ENCODE results near the gene CIAO2B.

Gene CIAO2B

DNA sequence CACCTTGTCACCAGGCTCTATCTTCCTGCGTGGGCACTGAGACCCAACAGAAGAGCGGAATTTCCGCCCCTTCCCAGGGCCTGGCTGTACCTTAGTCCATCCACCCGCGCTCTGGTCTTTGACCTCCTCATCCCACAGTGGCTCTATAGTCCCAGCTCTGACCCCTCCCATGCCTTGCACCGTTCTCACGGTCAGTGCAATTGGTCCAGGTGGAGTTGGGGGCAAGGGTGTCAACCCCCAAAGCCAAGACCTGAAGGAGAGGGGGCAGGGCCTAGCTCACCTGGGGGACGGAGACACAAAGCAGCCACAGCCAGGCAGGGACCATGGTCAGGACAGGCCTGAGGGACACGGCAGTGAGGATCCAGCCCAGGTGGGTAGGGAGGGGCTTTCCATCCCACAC, 16.5 kb downstream of the CIAO2B start:
- Histone ChIP-seq H3K9ac (ENCODE audit: low read length) (no peak overlapping the region), H3K9me3 (ENCODE audit: low read length) (no peaks in the 10 kb centered on the region), H3K27ac (ENCODE audit: low read depth, low read length) (no peak overlapping the region), H3K27me3 (ENCODE audit: control insufficient read depth in 1 of 2, insufficient read depth in 2 of 2, low read length in 2 of 2) (no peaks in the 10 kb centered on the region), H3K36me3 (ENCODE audit: insufficient read depth, low read length) (no peaks in the 10 kb centered on the region), H3K4me3 (ENCODE audit: low read depth in 1 of 2, low read length in 2 of 2) (no peak overlapping the region), H3K4me1 (ENCODE audit: insufficient read depth, low read length) (no peaks in the 10 kb centered on the region)

- H3K36me3 ChIP-seq (ENCODE audit: insufficient read depth, low read length): no peaks in the 10 kb centered on the region
- no peaks in the 10 kb centered on the region for H3K9me3 ChIP-seq (ENCODE audit: low read length)
- no peak overlapping the region for H3K9ac ChIP-seq (ENCODE audit: low read length)
- no peak overlapping the region for H3K27ac ChIP-seq (ENCODE audit: low read depth, low read length)
- H3K4me1 ChIP-seq (ENCODE audit: insufficient read depth, low read length): no peaks in the 10 kb centered on the region
- H3K4me3 ChIP-seq (ENCODE audit: low read depth in 1 of 2, low read length in 2 of 2): no peak overlapping the region
- no peaks in the 10 kb centered on the region for H3K27me3 ChIP-seq (ENCODE audit: control insufficient read depth in 1 of 2, insufficient read depth in 2 of 2, low read length in 2 of 2)
Measured at GRCh38 chr16:66916518-66916917, 17.7 kb downstream of the CIAO2B start.

DNA sequence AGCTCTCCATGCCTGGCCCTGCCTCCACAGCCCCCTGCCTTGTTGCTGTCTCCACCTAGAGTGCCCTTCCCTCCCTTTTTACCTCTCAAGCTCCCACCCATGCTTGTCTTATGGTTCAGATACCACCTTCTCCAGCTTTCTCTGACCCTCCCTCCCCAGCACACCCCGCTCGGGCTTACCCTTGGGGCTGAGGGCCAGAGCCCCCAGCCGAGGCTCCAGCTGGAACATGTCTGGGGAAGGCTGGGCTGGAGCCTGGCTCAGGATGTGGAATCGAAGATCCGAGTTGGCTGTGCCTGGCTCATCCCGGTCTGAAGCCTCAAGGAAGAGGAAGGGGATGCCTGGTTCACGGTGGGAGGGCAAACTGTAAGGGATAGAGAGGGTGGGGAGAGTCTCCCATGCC, 19.2 kb downstream of the CIAO2B start:
- Histone ChIP-seq H3K4me3 (ENCODE audit: low read depth in 1 of 2, low read length in 2 of 2) (no peak overlapping the region), H3K9me3 (ENCODE audit: low read length) (no peaks in the 10 kb centered on the region), H3K27ac (ENCODE audit: low read depth, low read length) (no peak overlapping the region), H3K27me3 (ENCODE audit: control insufficient read depth in 1 of 2, insufficient read depth in 2 of 2, low read length in 2 of 2) (no peaks in the 10 kb centered on the region), H3K9ac (ENCODE audit: low read length) (no peak overlapping the region), H3K4me1 (ENCODE audit: insufficient read depth, low read length) (no peaks in the 10 kb centered on the region), H3K36me3 (ENCODE audit: insufficient read depth, low read length) (no peaks in the 10 kb centered on the region)

DNA sequence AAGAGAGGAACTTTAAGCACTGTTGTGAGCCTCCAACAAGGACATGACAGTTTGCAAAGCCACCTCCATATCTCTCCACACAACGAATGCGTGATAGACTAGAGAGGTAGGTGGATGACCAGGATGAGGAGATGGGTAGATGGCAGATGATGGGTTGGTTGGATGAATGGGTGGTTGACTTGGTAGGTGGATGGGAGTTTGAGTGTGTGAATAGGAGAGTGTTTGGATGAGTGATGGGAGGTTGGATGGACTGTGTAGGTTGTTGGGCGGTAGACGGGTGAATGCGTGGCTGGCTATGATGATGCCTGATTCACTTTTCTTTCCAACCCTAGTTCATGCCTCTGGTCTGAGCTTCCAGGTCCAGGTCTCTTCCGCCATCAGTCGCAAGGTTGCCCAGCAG, 19.7 kb downstream of the CIAO2B start:
- Histone ChIP-seq H3K9ac (ENCODE audit: low read length) (no peak overlapping the region), H3K36me3 (ENCODE audit: insufficient read depth, low read length) (no peaks in the 10 kb centered on the region), H3K4me1 (ENCODE audit: insufficient read depth, low read length) (no peaks in the 10 kb centered on the region), H3K4me3 (ENCODE audit: low read depth in 1 of 2, low read length in 2 of 2) (no peak overlapping the region), H3K27me3 (ENCODE audit: control insufficient read depth in 1 of 2, insufficient read depth in 2 of 2, low read length in 2 of 2) (no peaks in the 10 kb centered on the region), H3K27ac (ENCODE audit: low read depth, low read length) (no peak overlapping the region), H3K9me3 (ENCODE audit: low read length) (no peaks in the 10 kb centered on the region)

GRCh38 chr16:66913711-66914110, 20.5 kb downstream of the CIAO2B start:
- no peak overlapping the region for H3K9ac ChIP-seq (ENCODE audit: low read length)
- no peaks in the 10 kb centered on the region for H3K36me3 ChIP-seq (ENCODE audit: insufficient read depth, low read length)
- no peak overlapping the region for H3K27ac ChIP-seq (ENCODE audit: low read depth, low read length)

DNA sequence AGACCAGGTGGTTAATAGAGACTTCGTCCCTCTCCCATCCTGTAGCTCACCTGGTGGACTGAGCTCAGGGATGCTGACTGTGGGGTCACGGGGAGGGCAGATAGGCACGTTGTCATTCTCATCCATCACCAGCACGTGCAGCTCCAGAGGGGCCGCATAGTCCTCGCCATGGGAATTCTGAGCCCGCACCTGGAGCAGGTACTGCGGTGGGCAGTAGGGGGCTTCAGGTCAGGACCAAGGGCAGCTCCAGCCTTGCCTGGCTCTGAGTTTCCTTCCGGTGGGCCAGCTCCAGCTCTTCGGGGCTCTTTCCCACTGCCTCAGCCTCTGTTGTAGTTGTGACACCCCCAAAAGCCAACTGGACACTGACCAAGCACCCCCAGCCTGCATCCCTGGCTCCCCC, 21.1 kb downstream of the CIAO2B start:
- H3K9ac ChIP-seq (ENCODE audit: low read length): no peak overlapping the region
- no peaks in the 10 kb centered on the region for H3K4me1 ChIP-seq (ENCODE audit: insufficient read depth, low read length)
- H3K9me3 ChIP-seq (ENCODE audit: low read length): no peaks in the 10 kb centered on the region
- no peaks in the 10 kb centered on the region for H3K27me3 ChIP-seq (ENCODE audit: control insufficient read depth in 1 of 2, insufficient read depth in 2 of 2, low read length in 2 of 2)
- H3K36me3 ChIP-seq (ENCODE audit: insufficient read depth, low read length): no peaks in the 10 kb centered on the region
- no peak overlapping the region for H3K4me3 ChIP-seq (ENCODE audit: low read depth in 1 of 2, low read length in 2 of 2)
- no peak overlapping the region for H3K27ac ChIP-seq (ENCODE audit: low read depth, low read length)

More at GRCh38 chr16:66913711-66914110, 20.5 kb downstream of the CIAO2B start:
- Histone ChIP-seq H3K27me3 (ENCODE audit: control insufficient read depth in 1 of 2, insufficient read depth in 2 of 2, low read length in 2 of 2) (no peaks in the 10 kb centered on the region), H3K4me1 (ENCODE audit: insufficient read depth, low read length) (no peaks in the 10 kb centered on the region), H3K9me3 (ENCODE audit: low read length) (no peaks in the 10 kb centered on the region), H3K4me3 (ENCODE audit: low read depth in 1 of 2, low read length in 2 of 2) (no peak overlapping the region)

DNA sequence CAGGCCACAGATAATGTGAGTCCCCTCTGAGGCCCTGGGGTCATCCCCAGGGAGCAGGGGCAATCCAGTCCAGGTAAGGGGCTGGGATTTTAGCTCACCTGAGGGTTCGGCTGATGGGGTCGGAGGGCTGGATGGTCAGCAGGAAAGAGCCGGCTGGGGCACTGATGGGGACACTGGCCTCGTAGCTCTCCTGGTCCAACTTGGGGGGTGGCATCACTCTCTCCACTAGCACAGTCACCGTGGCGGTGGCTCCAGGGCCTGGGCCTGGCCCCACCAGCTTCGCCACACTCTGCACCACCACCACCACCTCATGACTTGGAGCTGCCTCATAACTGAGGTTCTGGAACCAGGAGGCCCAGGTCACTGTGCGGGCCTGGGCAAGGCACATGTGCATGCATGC, 22.4 kb downstream of the CIAO2B start:
- H3K27me3 ChIP-seq (ENCODE audit: control insufficient read depth in 1 of 2, insufficient read depth in 2 of 2, low read length in 2 of 2): no peaks in the 10 kb centered on the region

DNA sequence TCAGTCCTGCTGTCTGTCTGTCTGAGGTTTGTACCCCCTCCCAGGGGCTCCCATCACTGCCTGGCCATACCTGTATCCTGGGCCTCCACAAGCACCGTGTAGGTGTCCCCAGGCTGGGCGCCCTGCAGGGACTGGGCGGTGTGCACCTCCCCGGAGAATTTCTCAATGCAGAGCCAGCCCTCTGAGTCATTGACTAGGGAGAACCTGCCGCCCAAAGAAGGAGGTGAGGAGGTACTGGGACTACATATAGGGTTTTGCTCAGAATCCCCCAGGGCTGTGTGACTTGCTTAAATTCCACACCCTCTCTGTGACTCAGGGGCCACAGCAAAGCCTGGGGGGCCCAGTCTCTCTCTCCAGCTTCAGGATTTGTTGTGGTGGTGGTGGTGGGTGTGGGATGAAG, 23.1 kb downstream of the CIAO2B start:
- H3K36me3 ChIP-seq (ENCODE audit: insufficient read depth, low read length): no peaks in the 10 kb centered on the region
- no peaks in the 10 kb centered on the region for H3K27me3 ChIP-seq (ENCODE audit: control insufficient read depth in 1 of 2, insufficient read depth in 2 of 2, low read length in 2 of 2)
- H3K27ac ChIP-seq (ENCODE audit: low read depth, low read length): no peak overlapping the region
- peaks cover 1% of the 10 kb centered on the region for H3K4me1 ChIP-seq (ENCODE audit: insufficient read depth, low read length)
- H3K4me3 ChIP-seq (ENCODE audit: low read depth in 1 of 2, low read length in 2 of 2): no peak overlapping the region
- H3K9ac ChIP-seq (ENCODE audit: low read length): no peak overlapping the region
- no peaks in the 10 kb centered on the region for H3K9me3 ChIP-seq (ENCODE audit: low read length)

More for the DNA sequence above, 22.4 kb downstream of the CIAO2B start:
- no peak overlapping the region for H3K27ac ChIP-seq (ENCODE audit: low read depth, low read length)
- H3K4me1 ChIP-seq (ENCODE audit: insufficient read depth, low read length): no peaks in the 10 kb centered on the region
- no peaks in the 10 kb centered on the region for H3K9me3 ChIP-seq (ENCODE audit: low read length)
- no peak overlapping the region for H3K4me3 ChIP-seq (ENCODE audit: low read depth in 1 of 2, low read length in 2 of 2)
- H3K36me3 ChIP-seq (ENCODE audit: insufficient read depth, low read length): no peaks in the 10 kb centered on the region
- H3K9ac ChIP-seq (ENCODE audit: low read length): no peak overlapping the region

GRCh38 chr16:66910175-66910940, 23.8 kb downstream of the CIAO2B start:
- Histone ChIP-seq H3K4me1 (ENCODE audit: insufficient read depth, low read length) (peaks cover 9% of the 10 kb centered on the region), H3K36me3 (ENCODE audit: insufficient read depth, low read length) (no peaks in the 10 kb centered on the region), H3K27ac (ENCODE audit: low read depth, low read length) (no peak overlapping the region), H3K4me3 (ENCODE audit: low read depth in 1 of 2, low read length in 2 of 2) (no peak overlapping the region), H3K9me3 (ENCODE audit: low read length) (no peaks in the 10 kb centered on the region), H3K27me3 (ENCODE audit: control insufficient read depth in 1 of 2, insufficient read depth in 2 of 2, low read length in 2 of 2) (no peaks in the 10 kb centered on the region), H3K9ac (ENCODE audit: low read length) (no peak overlapping the region)

- H3K36me3 ChIP-seq (ENCODE audit: insufficient read depth, low read length): no peaks in the 10 kb centered on the region
- no peak overlapping the region for H3K4me3 ChIP-seq (ENCODE audit: low read depth in 1 of 2, low read length in 2 of 2)
- H3K27ac ChIP-seq (ENCODE audit: low read depth, low read length): no peak overlapping the region
- H3K27me3 ChIP-seq (ENCODE audit: control insufficient read depth in 1 of 2, insufficient read depth in 2 of 2, low read length in 2 of 2): no peaks in the 10 kb centered on the region
- H3K9ac ChIP-seq (ENCODE audit: low read length): no peak overlapping the region
- H3K4me1 ChIP-seq (ENCODE audit: insufficient read depth, low read length): peaks cover 23% of the 10 kb centered on the region
- no peaks in the 10 kb centered on the region for H3K9me3 ChIP-seq (ENCODE audit: low read length)
Measured at GRCh38 chr16:66908762-66909559, 25.2 kb downstream of the CIAO2B start.

DNA sequence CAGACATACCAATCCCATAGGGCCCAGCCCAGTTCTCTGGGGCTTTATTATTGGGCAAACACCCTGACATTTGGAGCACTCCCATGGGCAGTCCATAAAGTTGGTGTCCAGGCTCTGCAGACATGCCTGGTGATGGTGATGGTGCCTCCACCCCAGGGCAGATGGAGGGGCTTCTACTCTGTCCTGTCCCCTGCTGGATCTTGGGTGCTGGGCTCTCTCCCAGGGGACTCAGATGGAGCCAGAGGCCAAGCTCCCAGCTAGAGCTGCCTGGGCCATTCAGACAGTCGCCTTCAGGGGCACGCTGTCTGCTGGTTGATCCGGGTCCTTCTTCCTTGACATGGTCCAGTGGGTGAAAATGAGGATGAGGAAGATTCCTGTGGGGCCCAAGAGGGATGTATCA, 26.1 kb downstream of the CIAO2B start:
- Histone ChIP-seq H3K4me3 (ENCODE audit: low read depth in 1 of 2, low read length in 2 of 2) (no peak overlapping the region), H3K27ac (ENCODE audit: low read depth, low read length) (no peak overlapping the region), H3K9me3 (ENCODE audit: low read length) (no peaks in the 10 kb centered on the region), H3K36me3 (ENCODE audit: insufficient read depth, low read length) (no peaks in the 10 kb centered on the region), H3K27me3 (ENCODE audit: control insufficient read depth in 1 of 2, insufficient read depth in 2 of 2, low read length in 2 of 2) (no peaks in the 10 kb centered on the region), H3K4me1 (ENCODE audit: insufficient read depth, low read length) (peaks cover 31% of the 10 kb centered on the region), H3K9ac (ENCODE audit: low read length) (no peak overlapping the region)

Data from muscle layer of colon (tissue), 2 donors.